Right lobe of liver (tissue), 4 donors: Measurements from ENCODE around the gene SLC33A1.

Experiments
- CTCF ChIP-seq, 4 donors: fragments of 200-600 bp in 3 of 4; fragments of 450-650 bp in 1 of 4; IDR thresholded peaks; one replicate each; pipeline versions ENCODE4 v1.5.1 to v1.8.0; 2016 to 2022; ENCODE audit warnings: antibody characterized with exemption in 4 of 4, mild to moderate bottlenecking in 2 of 4
- POLR2A ChIP-seq: fragments of 450-650 bp; IDR thresholded peaks from one replicate; pipeline ENCODE4 v1.6.1; 2017; ENCODE audit warnings: antibody characterized with exemption, mild to moderate bottlenecking
- donor health status: DM: no; HTN: no; CAD: no.
- donor health status: DM: no; HTN: no; CAD: no.
- donor health status: DM: no; HTN: yes; CAD: no.

GRCh38 chr3:155780291-155780690 lies 73.9 kb downstream of the SLC33A1 start:
- TF ChIP-seq CTCF (IDR thresholded peaks at IDR 0.05) (no peak), POLR2A (no peak)
